ENCODE measurements around the gene MGAT5.

Gene MGAT5

GRCh38 chr2:134247679-134248078 lies 6.2 kb upstream of the MGAT5 start:
- H3K4me2 ChIP-seq (ENCODE audit: low read length): peak overlapping the region; percentile 47
- peaks cover 77% of the 10 kb centered on the region for H4K20me1 ChIP-seq (ENCODE audit: insufficient read depth, low read length)
- no peak for TF ChIP-seq CTCF (IDR thresholded peaks at IDR 0.05; ENCODE audit: low read depth, low read length)
- no peak for TF ChIP-seq EZH2phosphoT487 (IDR thresholded peaks at IDR 0.05; ENCODE audit: low read depth)
- peak overlapping the region; percentile 12; the same call in 1 of the 2 replicates for H3K4me3 ChIP-seq (ENCODE audit: low read length)
- no peaks in the 10 kb centered on the region for H3K36me3 ChIP-seq (replicated peaks; ENCODE audit: low read depth, low read length)
- no peak overlapping the region for H2AFZ ChIP-seq (ENCODE audit: low read depth, low read length)
- peaks cover 49% of the 10 kb centered on the region for H3K27me3 ChIP-seq (ENCODE audit: low read depth, low read length)
- H3K27ac ChIP-seq (ENCODE audit: low read length): no peak overlapping the region
- no peaks in the 10 kb centered on the region for H3K9me3 ChIP-seq (ENCODE audit: insufficient read depth, low read length)
- H3K79me2 ChIP-seq (ENCODE audit: low read length): no peaks in the 10 kb centered on the region; the same call in 1 of the 2 replicates
- H3K4me1 ChIP-seq (ENCODE audit: low read length): peaks cover 85% of the 10 kb centered on the region
- no peak overlapping the region for H3K9ac ChIP-seq (ENCODE audit: low read length)

- H3K27me3 ChIP-seq (ENCODE audit: low read depth, low read length): peaks cover 36% of the 10 kb centered on the region
- H3K79me2 ChIP-seq (ENCODE audit: low read length): no peaks in the 10 kb centered on the region; the same call in 1 of the 2 replicates
- H3K4me1 ChIP-seq (ENCODE audit: low read length): peaks cover 97% of the 10 kb centered on the region
- no peak overlapping the region for H3K9ac ChIP-seq (ENCODE audit: low read length)
- H3K9me3 ChIP-seq (ENCODE audit: insufficient read depth, low read length): no peaks in the 10 kb centered on the region
- peaks cover 71% of the 10 kb centered on the region for H4K20me1 ChIP-seq (ENCODE audit: insufficient read depth, low read length)
- H3K27ac ChIP-seq (ENCODE audit: low read length): no peak overlapping the region
- H3K36me3 ChIP-seq (replicated peaks; ENCODE audit: low read depth, low read length): no peaks in the 10 kb centered on the region
- no peak overlapping the region for H3K4me3 ChIP-seq (ENCODE audit: low read length)
- H3K4me2 ChIP-seq (ENCODE audit: low read length): no peak overlapping the region
- no peak overlapping the region for H2AFZ ChIP-seq (ENCODE audit: low read depth, low read length)
- no peak for TF ChIP-seq CTCF (IDR thresholded peaks at IDR 0.05; ENCODE audit: low read depth, low read length)
- no peak for TF ChIP-seq EZH2phosphoT487 (IDR thresholded peaks at IDR 0.05; ENCODE audit: low read depth)
Measured at GRCh38 chr2:134248913-134249312, 5.0 kb upstream of the MGAT5 start.

- H4K20me1 ChIP-seq (ENCODE audit: insufficient read depth, low read length): peaks cover 69% of the 10 kb centered on the region
- H3K9ac ChIP-seq (ENCODE audit: low read length): no peak overlapping the region
- TF ChIP-seq CTCF (IDR thresholded peaks at IDR 0.05; ENCODE audit: low read depth, low read length): no peak
- no peak for TF ChIP-seq EZH2phosphoT487 (IDR thresholded peaks at IDR 0.05; ENCODE audit: low read depth)
- H2AFZ ChIP-seq (ENCODE audit: low read depth, low read length): no peak overlapping the region
- peaks cover 99% of the 10 kb centered on the region for H3K4me1 ChIP-seq (ENCODE audit: low read length)
- H3K27ac ChIP-seq (ENCODE audit: low read length): no peak overlapping the region
- no peak overlapping the region for H3K4me3 ChIP-seq (ENCODE audit: low read length)
- H3K9me3 ChIP-seq (ENCODE audit: insufficient read depth, low read length): no peaks in the 10 kb centered on the region
- peaks cover 30% of the 10 kb centered on the region for H3K27me3 ChIP-seq (ENCODE audit: low read depth, low read length)
- no peaks in the 10 kb centered on the region; the same call in 1 of the 2 replicates for H3K79me2 ChIP-seq (ENCODE audit: low read length)
- H3K36me3 ChIP-seq (replicated peaks; ENCODE audit: low read depth, low read length): peaks cover 5% of the 10 kb centered on the region
- peak overlapping the region; percentile 74 for H3K4me2 ChIP-seq (ENCODE audit: low read length)
Measured at GRCh38 chr2:134249755-134250154, 4.1 kb upstream of the MGAT5 start.

- Histone ChIP-seq H3K36me3 (replicated peaks; ENCODE audit: low read depth, low read length) (peaks cover 7% of the 10 kb centered on the region), H3K27ac (ENCODE audit: low read length) (peak overlapping the region; percentile 5; the same call in 1 of the 2 replicates), H2AFZ (ENCODE audit: low read depth, low read length) (no peak overlapping the region), H3K9ac (ENCODE audit: low read length) (no peak overlapping the region), H4K20me1 (ENCODE audit: insufficient read depth, low read length) (peaks cover 63% of the 10 kb centered on the region), H3K27me3 (ENCODE audit: low read depth, low read length) (peaks cover 26% of the 10 kb centered on the region), H3K4me3 (ENCODE audit: low read length) (peak overlapping the region; percentile 35), H3K4me1 (ENCODE audit: low read length) (peaks cover 90% of the 10 kb centered on the region), H3K4me2 (ENCODE audit: low read length) (peak overlapping the region; percentile 74), H3K9me3 (ENCODE audit: insufficient read depth, low read length) (no peaks in the 10 kb centered on the region), H3K79me2 (ENCODE audit: low read length) (no peaks in the 10 kb centered on the region; the same call in 1 of the 2 replicates)
- TF ChIP-seq EZH2phosphoT487 (IDR thresholded peaks at IDR 0.05; ENCODE audit: low read depth): no peak
- no peak for TF ChIP-seq CTCF (IDR thresholded peaks at IDR 0.05; ENCODE audit: low read depth, low read length)
Measured at GRCh38 chr2:134250840-134251461, 2.9 kb upstream of the MGAT5 start.

Measured in OCI-LY3 (cell line).